NCI-H2081 (cell line): Measurements from ENCODE around the gene MYH6.
"Not testable (repeated sequence)": the region's sequence is repeated elsewhere in the genome, so short reads cannot be mapped to it uniquely, and the experiment has no call there.

Experiments used
- DNase-seq, 2 experiments: peaks; one replicate each; lab custom pipeline; 2025; lab: John Stamatoyannopoulos, UW

The MYH6 gene

GRCh38 chr14:23392613-23393012 lies 15.5 kb downstream of the MYH6 start:
- DNase-seq, result no peak

- not testable (repeated sequence) for DNase-seq
Observed at GRCh38 chr14:23389871-23390270, 18.2 kb downstream of the MYH6 start.

GRCh38 chr14:23389396-23389795 lies 18.7 kb downstream of the MYH6 start:
- no peak for DNase-seq

- DNase-seq, result no peak
Observed at GRCh38 chr14:23388996-23389395, 19.1 kb downstream of the MYH6 start.

GRCh38 chr14:23387916-23388882 lies 19.9 kb downstream of the MYH6 start:
- DNase-seq, result no peak

GRCh38 chr14:23386999-23387398 lies 21.1 kb downstream of the MYH6 start:
- no peak for DNase-seq

GRCh38 chr14:23386266-23386657 lies 21.8 kb downstream of the MYH6 start:
- not testable (repeated sequence) for DNase-seq

- no peak for DNase-seq
Observed at GRCh38 chr14:23385642-23386265, 22.3 kb downstream of the MYH6 start.

- no peak for DNase-seq
Observed at GRCh38 chr14:23385244-23385641, 22.8 kb downstream of the MYH6 start.

GRCh38 chr14:23384364-23385080 lies 23.6 kb downstream of the MYH6 start:
- no peak for DNase-seq

- no peak for DNase-seq
Observed at GRCh38 chr14:23382731-23383440, 25.2 kb downstream of the MYH6 start.

GRCh38 chr14:23382276-23382675 lies 25.8 kb downstream of the MYH6 start:
- DNase-seq, result no peak

GRCh38 chr14:23381871-23382270 lies 26.2 kb downstream of the MYH6 start:
- DNase-seq, result no peak

GRCh38 chr14:23380976-23381375 lies 27.1 kb downstream of the MYH6 start:
- DNase-seq, result no peak

- DNase-seq, result no peak
Observed at GRCh38 chr14:23380197-23380914, 27.7 kb downstream of the MYH6 start.

GRCh38 chr14:23379366-23380196 lies 28.5 kb downstream of the MYH6 start:
- peak; percentile 41 to 55 for DNase-seq

- DNase-seq, result no peak
Observed at GRCh38 chr14:23378612-23379220, 29.4 kb downstream of the MYH6 start.

- DNase-seq, result no peak
Observed at GRCh38 chr14:23377573-23378563, 30.2 kb downstream of the MYH6 start.

- DNase-seq, result no peak
Observed at GRCh38 chr14:23377198-23377550, 30.9 kb downstream of the MYH6 start.
